ENCODE data around the gene MLST8. TPM values are rescaled to one million over a fixed set of nuclear protein-coding genes. Genes with fewer than 3 reads are reported as not detected.

Gene MLST8
- total and polyA plus RNA-seq, 2 donors, result 20.3 to 34.6 TPM

- Histone ChIP-seq H3K9me3 (ENCODE audit: control insufficient read depth in 2 of 2, insufficient read depth in 1 of 2, low read length in 1 of 2) (no peaks in the 10 kb centered on the region), H3K27ac (ENCODE audit: low read depth in 1 of 2, low read length in 1 of 2) (no peak overlapping the region), H3K4me1 (ENCODE audit: control insufficient read depth in 2 of 2, insufficient read depth in 2 of 2, low read length in 2 of 2) (peaks cover 7 to 13% of the 10 kb centered on the region in 2 donors), H3K4me3 (ENCODE audit: low read length in 2 of 2) (no peak overlapping the region), H3K27me3 (ENCODE audit: control insufficient read depth in 2 of 2, insufficient read depth in 1 of 2, low read length in 1 of 2) (peaks cover 29 to 35% of the 10 kb centered on the region in 2 donors), H3K36me3 (ENCODE audit: control insufficient read depth in 2 of 2, insufficient read depth in 2 of 2, low read length in 1 of 2) (no peaks in the 10 kb centered on the region)
- no peak for DNase-seq (ENCODE audit: low read depth in 6 of 9, low spot score in 9 of 9)
- WGBS, result 97% methylated on average over 11 of the region's 11 CpGs
Measured at GRCh38 chr16:2191446-2191706, 13.9 kb upstream of the MLST8 start.

DNA sequence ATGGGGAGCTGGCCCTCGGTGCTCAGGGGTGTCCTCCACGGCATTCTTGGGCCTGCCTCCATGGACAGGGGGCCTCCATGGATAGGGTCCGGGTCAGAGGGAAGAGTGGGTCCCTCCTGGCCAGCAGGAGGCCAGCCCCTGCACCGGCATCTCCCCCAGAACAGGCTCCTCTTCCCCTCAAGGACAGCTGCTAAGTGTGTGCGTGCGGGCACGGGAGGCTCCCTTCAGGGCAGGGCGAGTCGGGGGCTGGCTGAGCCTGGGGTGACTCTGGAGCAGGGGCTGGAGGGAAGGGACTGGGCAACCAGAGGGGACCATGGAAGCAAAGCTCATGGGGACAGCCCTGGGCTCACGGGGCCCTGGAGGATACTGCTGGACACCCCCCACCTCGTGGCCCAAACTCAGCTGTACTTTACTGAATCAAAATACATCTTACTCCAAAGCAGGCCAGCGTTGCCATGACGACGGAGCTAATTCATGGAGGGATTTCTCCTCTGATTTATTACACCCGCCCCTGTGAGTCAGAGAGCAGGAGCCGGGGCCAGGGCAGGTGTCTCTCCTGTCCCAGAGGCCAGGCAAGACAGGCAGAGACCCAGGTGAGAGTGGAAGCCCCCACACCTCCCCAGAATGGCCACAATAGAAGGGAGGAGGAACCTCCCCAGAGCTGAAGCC lies 11.0 kb upstream of the MLST8 start:
- H3K9me3 ChIP-seq (ENCODE audit: control insufficient read depth in 2 of 2, insufficient read depth in 1 of 2, low read length in 1 of 2), result peaks cover 0 to 5% of the 10 kb centered on the region in 2 donors
- no peak overlapping the region for H3K4me3 ChIP-seq (ENCODE audit: low read length in 2 of 2)
- WGBS, result 79% methylated on average over 16 of the region's 16 CpGs
- H3K4me1 ChIP-seq (ENCODE audit: control insufficient read depth in 2 of 2, insufficient read depth in 2 of 2, low read length in 2 of 2), result peaks cover 10 to 13% of the 10 kb centered on the region in 2 donors
- no peak overlapping the region for H3K27ac ChIP-seq (ENCODE audit: low read depth in 1 of 2, low read length in 1 of 2)
- no peaks in the 10 kb centered on the region for H3K36me3 ChIP-seq (ENCODE audit: control insufficient read depth in 2 of 2, insufficient read depth in 2 of 2, low read length in 1 of 2)
- no peak for DNase-seq (ENCODE audit: low read depth in 6 of 9, low spot score in 9 of 9)
- peaks cover 56 to 60% of the 10 kb centered on the region in 2 donors for H3K27me3 ChIP-seq (ENCODE audit: control insufficient read depth in 2 of 2, insufficient read depth in 1 of 2, low read length in 1 of 2)

DNA sequence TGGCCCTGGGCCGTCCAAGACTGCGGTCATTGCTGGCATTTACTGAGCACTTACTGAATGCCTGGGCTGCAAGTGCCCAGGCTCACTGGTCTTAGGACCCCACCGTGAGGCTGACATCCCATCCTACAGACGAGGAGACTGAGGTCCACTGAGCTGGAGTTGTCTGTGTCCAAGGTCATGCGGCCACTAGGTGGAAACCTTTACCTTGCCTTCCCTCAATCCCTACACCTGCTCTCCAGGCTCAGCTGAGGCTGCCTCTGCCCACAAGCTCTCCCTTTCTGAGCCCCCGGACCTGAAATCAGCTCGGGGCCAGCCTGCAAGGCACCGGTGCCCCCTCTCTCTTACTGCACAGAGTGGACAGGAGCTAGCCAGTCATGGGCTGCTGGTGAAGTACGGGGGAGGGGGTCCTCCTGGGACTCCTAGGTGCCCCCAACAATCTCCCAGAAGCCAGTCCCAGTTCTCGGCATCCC lies 10.4 kb upstream of the MLST8 start:
- peaks cover 10 to 13% of the 10 kb centered on the region in 2 donors for H3K4me1 ChIP-seq (ENCODE audit: control insufficient read depth in 2 of 2, insufficient read depth in 2 of 2, low read length in 2 of 2)
- DNase-seq (ENCODE audit: low read depth in 6 of 9, low spot score in 9 of 9), result peak in 5 of 9 donors; percentile 32 to 68 (median 57)
- 22% methylated on average over 10 of the region's 10 CpGs for WGBS
- no peaks in the 10 kb centered on the region for H3K36me3 ChIP-seq (ENCODE audit: control insufficient read depth in 2 of 2, insufficient read depth in 2 of 2, low read length in 1 of 2)
- no peak overlapping the region for H3K27ac ChIP-seq (ENCODE audit: low read depth in 1 of 2, low read length in 1 of 2)
- peaks cover 56 to 66% of the 10 kb centered on the region in 2 donors for H3K27me3 ChIP-seq (ENCODE audit: control insufficient read depth in 2 of 2, insufficient read depth in 1 of 2, low read length in 1 of 2)
- no peak overlapping the region for H3K4me3 ChIP-seq (ENCODE audit: low read length in 2 of 2)
- H3K9me3 ChIP-seq (ENCODE audit: control insufficient read depth in 2 of 2, insufficient read depth in 1 of 2, low read length in 1 of 2), result peaks cover 0 to 5% of the 10 kb centered on the region in 2 donors

DNA sequence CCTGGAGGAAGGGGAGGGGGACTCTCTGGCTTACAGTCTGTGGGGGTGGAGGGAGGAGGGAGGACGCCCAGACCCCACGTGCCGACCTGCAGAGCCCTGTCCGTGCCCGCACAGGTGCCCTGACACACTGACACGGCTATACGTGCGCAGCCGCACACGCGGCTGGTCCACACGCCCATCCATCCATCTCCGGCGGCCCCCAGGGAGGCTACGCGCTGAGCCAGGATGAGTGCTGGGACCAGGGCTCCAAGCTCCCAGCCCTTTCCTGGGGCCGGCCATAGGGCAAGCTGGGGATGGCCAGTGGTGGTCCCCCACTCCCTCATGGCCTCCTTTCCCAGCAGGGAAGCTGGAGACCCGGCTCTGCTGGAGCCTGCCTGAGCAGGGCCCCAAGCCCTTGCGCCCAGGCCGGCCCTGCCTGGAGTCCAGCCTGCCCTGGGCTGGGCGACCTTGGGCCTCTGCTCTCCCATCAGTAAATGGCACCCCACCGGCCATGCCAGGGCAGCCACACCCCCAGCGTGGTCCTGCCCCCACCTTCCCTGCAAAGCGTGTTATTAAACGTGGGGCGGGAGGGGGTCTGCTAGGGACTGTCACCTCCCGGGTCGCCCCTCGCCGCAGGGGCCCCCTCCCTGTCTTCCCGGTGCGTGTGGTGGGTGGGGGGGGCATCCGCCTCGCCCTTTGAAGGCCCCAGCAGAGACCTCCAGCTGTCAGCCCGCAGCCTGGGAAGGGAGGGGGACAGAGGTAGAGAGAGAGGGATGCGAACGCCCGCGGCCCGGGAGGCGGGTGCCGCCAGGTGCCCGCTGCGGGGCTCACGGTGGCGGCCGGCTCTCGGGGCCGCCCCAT lies 9.7 kb upstream of the MLST8 start:
- H3K4me3 ChIP-seq (ENCODE audit: low read length in 2 of 2), result peak overlapping the region in 1 of 2 donors; percentile 66
- H3K27me3 ChIP-seq (ENCODE audit: control insufficient read depth in 2 of 2, insufficient read depth in 1 of 2, low read length in 1 of 2), result peaks cover 61 to 73% of the 10 kb centered on the region in 2 donors
- H3K9me3 ChIP-seq (ENCODE audit: control insufficient read depth in 2 of 2, insufficient read depth in 1 of 2, low read length in 1 of 2), result peaks cover 0 to 5% of the 10 kb centered on the region in 2 donors
- DNase-seq (ENCODE audit: low read depth in 6 of 9, low spot score in 9 of 9), result peak in 2 of 9 donors; percentile 14 to 44
- peaks cover 10 to 13% of the 10 kb centered on the region in 2 donors for H3K4me1 ChIP-seq (ENCODE audit: control insufficient read depth in 2 of 2, insufficient read depth in 2 of 2, low read length in 2 of 2)
- no peaks in the 10 kb centered on the region for H3K36me3 ChIP-seq (ENCODE audit: control insufficient read depth in 2 of 2, insufficient read depth in 2 of 2, low read length in 1 of 2)
- H3K27ac ChIP-seq (ENCODE audit: low read depth in 1 of 2, low read length in 1 of 2), result peak overlapping the region in 1 of 2 donors; percentile 13
- 2% methylated on average over 49 of the region's 49 CpGs for WGBS

GRCh38 chr16:2196162-2196980 lies 8.9 kb upstream of the MLST8 start, which contains the start of gene CASKIN1:
TSS of gene CASKIN1 (minus strand) at chr16:2196605. CDS start at chr16:2196432, 173 bp downstream.
- peaks cover 0 to 5% of the 10 kb centered on the region in 2 donors for H3K9me3 ChIP-seq (ENCODE audit: control insufficient read depth in 2 of 2, insufficient read depth in 1 of 2, low read length in 1 of 2)
- 1% methylated on average over 128 of the region's 129 CpGs for WGBS
- DNase-seq (ENCODE audit: low read depth in 6 of 9, low spot score in 9 of 9), result peak in 1 of 9 donors; percentile 27
- no peaks in the 10 kb centered on the region for H3K36me3 ChIP-seq (ENCODE audit: control insufficient read depth in 2 of 2, insufficient read depth in 2 of 2, low read length in 1 of 2)
- peaks cover 10 to 13% of the 10 kb centered on the region in 2 donors for H3K4me1 ChIP-seq (ENCODE audit: control insufficient read depth in 2 of 2, insufficient read depth in 2 of 2, low read length in 2 of 2)
- H3K27ac ChIP-seq (ENCODE audit: low read depth in 1 of 2, low read length in 1 of 2), result peak within 1 kb of the TSS in 1 of 2 donors; percentile 13
- peak within 1 kb of the TSS in 1 of 2 donors; percentile 66 for H3K4me3 ChIP-seq (ENCODE audit: low read length in 2 of 2)
- peaks cover 62 to 72% of the 10 kb centered on the region in 2 donors for H3K27me3 ChIP-seq (ENCODE audit: control insufficient read depth in 2 of 2, insufficient read depth in 1 of 2, low read length in 1 of 2)

GRCh38 chr16:2196981-2197511 lies 8.2 kb upstream of the MLST8 start:
- Histone ChIP-seq H3K4me1 (ENCODE audit: control insufficient read depth in 2 of 2, insufficient read depth in 2 of 2, low read length in 2 of 2) (peaks cover 10 to 13% of the 10 kb centered on the region in 2 donors), H3K4me3 (ENCODE audit: low read length in 2 of 2) (peak overlapping the region in 1 of 2 donors; percentile 66), H3K27me3 (ENCODE audit: control insufficient read depth in 2 of 2, insufficient read depth in 1 of 2, low read length in 1 of 2) (peaks cover 62 to 78% of the 10 kb centered on the region in 2 donors), H3K9me3 (ENCODE audit: control insufficient read depth in 2 of 2, insufficient read depth in 1 of 2, low read length in 1 of 2) (peaks cover 0 to 5% of the 10 kb centered on the region in 2 donors), H3K27ac (ENCODE audit: low read depth in 1 of 2, low read length in 1 of 2) (no peak overlapping the region), H3K36me3 (ENCODE audit: control insufficient read depth in 2 of 2, insufficient read depth in 2 of 2, low read length in 1 of 2) (no peaks in the 10 kb centered on the region)
- DNase-seq (ENCODE audit: low read depth in 6 of 9, low spot score in 9 of 9), result no peak
- 24% methylated on average over 32 of the region's 32 CpGs for WGBS

DNA sequence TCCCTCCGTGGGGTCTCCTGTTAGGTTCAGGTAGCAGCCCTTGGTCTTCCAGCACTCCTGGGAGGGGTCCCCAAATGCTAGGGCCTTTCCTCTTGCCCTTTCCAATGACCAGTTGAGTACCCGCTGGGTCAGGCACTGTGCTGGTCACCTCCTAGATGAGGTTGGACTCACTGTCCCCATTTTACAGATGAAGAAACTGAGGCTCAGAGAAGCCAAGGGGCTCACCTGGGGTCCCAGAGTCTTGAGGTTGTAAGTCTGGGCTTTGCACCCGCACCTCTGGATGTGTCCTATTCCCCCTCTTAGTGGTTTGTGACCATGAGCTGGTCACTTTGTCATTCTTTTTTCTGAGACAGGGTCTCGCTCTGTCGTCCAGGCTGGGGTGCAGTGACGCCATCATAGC lies 7.5 kb upstream of the MLST8 start:
- peaks cover 62 to 76% of the 10 kb centered on the region in 2 donors for H3K27me3 ChIP-seq (ENCODE audit: control insufficient read depth in 2 of 2, insufficient read depth in 1 of 2, low read length in 1 of 2)

DNA sequence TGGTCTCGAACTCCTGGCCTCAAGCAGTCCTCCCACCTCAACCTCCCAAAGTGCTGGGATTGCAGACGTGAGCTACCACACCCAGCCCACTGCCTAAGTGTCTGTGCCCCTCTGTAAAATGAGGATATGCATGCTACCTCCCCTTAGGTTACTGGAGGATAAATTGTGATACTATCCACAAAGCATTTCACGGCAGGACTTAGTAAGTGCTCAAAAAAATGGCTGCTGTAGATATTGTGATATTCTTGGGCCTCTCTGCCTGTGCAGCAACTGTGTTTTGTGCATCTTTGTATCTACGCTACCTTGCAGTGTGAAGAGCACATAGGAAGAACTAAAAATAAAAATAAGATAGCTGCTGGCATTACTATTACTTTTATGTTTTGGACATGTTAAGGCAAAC lies 7.0 kb upstream of the MLST8 start:
- Histone ChIP-seq H3K27ac (ENCODE audit: low read depth in 1 of 2, low read length in 1 of 2) (no peak overlapping the region), H3K4me3 (ENCODE audit: low read length in 2 of 2) (no peak overlapping the region), H3K9me3 (ENCODE audit: control insufficient read depth in 2 of 2, insufficient read depth in 1 of 2, low read length in 1 of 2) (peaks cover 0 to 5% of the 10 kb centered on the region in 2 donors), H3K27me3 (ENCODE audit: control insufficient read depth in 2 of 2, insufficient read depth in 1 of 2, low read length in 1 of 2) (peaks cover 62 to 75% of the 10 kb centered on the region in 2 donors), H3K4me1 (ENCODE audit: control insufficient read depth in 2 of 2, insufficient read depth in 2 of 2, low read length in 2 of 2) (peaks cover 10 to 13% of the 10 kb centered on the region in 2 donors), H3K36me3 (ENCODE audit: control insufficient read depth in 2 of 2, insufficient read depth in 2 of 2, low read length in 1 of 2) (no peaks in the 10 kb centered on the region)
- no peak for DNase-seq (ENCODE audit: low read depth in 6 of 9, low spot score in 9 of 9)
- 79% methylated on average over 4 of the region's 4 CpGs for WGBS

More for the DNA sequence above, 7.5 kb upstream of the MLST8 start:
- WGBS, result 84% methylated on average over 6 of the region's 6 CpGs
- Histone ChIP-seq H3K4me3 (ENCODE audit: low read length in 2 of 2) (no peak overlapping the region), H3K4me1 (ENCODE audit: control insufficient read depth in 2 of 2, insufficient read depth in 2 of 2, low read length in 2 of 2) (peaks cover 10 to 13% of the 10 kb centered on the region in 2 donors), H3K9me3 (ENCODE audit: control insufficient read depth in 2 of 2, insufficient read depth in 1 of 2, low read length in 1 of 2) (peaks cover 0 to 5% of the 10 kb centered on the region in 2 donors), H3K27ac (ENCODE audit: low read depth in 1 of 2, low read length in 1 of 2) (no peak overlapping the region), H3K36me3 (ENCODE audit: control insufficient read depth in 2 of 2, insufficient read depth in 2 of 2, low read length in 1 of 2) (no peaks in the 10 kb centered on the region)
- DNase-seq (ENCODE audit: low read depth in 6 of 9, low spot score in 9 of 9), result no peak
